OCI-LY3 (cell line): Measurements from ENCODE around the gene DPYSL3.

Experiments
- EZH2phosphoT487 ChIP-seq: fragments of 200-600 bp; shearing (Covaris generic); IDR thresholded peaks from 2 replicates; pipeline ENCODE4 v1.6.1; 2018; ENCODE audit warnings: antibody characterized with exemption, mixed run types, low read depth
- TF ChIP-seq, protein P1 (sequence below): fragments of 200-600, 300-600 bp; sonication (generic); IDR thresholded peaks from 2 replicates; pipeline ENCODE4 v1.5.1; 2014; ENCODE audit warnings: antibody characterized with exemption, low read length, low read depth

DNA sequence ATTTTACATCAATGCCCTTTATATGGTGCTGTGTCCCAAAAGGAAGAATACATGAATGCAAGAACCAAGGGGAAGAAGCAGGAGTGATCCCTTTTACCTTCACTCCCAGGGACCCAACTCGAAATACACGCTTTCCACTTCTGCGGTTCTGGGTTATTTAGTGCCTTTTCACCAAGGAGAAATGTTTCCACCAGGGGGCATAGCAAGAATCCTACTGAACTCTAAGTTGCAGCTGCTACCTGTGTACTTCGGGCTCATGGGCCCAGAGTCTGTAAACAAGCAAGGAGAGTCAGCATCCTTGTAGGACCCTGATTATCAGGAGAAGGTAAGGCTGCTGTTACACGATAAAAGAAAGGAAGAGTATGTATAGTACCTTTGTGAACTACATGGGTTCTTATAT is 45.7 kb downstream of the DPYSL3 start:
- TF ChIP-seq, protein P1, sequence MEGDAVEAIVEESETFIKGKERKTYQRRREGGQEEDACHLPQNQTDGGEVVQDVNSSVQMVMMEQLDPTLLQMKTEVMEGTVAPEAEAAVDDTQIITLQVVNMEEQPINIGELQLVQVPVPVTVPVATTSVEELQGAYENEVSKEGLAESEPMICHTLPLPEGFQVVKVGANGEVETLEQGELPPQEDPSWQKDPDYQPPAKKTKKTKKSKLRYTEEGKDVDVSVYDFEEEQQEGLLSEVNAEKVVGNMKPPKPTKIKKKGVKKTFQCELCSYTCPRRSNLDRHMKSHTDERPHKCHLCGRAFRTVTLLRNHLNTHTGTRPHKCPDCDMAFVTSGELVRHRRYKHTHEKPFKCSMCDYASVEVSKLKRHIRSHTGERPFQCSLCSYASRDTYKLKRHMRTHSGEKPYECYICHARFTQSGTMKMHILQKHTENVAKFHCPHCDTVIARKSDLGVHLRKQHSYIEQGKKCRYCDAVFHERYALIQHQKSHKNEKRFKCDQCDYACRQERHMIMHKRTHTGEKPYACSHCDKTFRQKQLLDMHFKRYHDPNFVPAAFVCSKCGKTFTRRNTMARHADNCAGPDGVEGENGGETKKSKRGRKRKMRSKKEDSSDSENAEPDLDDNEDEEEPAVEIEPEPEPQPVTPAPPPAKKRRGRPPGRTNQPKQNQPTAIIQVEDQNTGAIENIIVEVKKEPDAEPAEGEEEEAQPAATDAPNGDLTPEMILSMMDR, result peak; percentile 39
- no peak for TF ChIP-seq EZH2phosphoT487
